Measurements from ENCODE around the gene CDRT15. TPM values are rescaled to one million over a fixed set of nuclear protein-coding genes. Genes with fewer than 3 reads are reported as not detected.

The CDRT15 gene
- total RNA-seq, 1 experiment from 2014 or later = not detected

DNA sequence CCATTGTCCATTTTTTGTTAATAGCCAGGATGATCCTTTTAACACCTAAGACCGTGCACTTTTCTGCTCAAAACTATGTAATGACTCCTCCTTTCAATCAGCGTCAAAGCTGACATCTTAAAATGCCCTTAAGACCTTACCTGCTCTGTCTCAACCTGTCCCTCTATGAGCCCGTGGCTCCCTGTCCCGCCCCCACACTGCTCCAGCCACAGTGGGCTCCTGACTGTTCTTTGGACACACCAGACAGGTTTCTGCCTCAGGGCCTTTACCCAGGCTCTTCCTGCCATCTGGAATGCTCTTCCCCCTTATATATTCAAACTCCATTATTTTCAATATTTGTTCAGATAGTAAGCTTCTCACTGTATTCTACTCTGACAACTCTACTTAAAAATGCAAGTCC, 14.1 kb downstream of the CDRT15 start:
- H3K4me2 ChIP-seq (ENCODE audit: insufficient read depth, insufficient read length, low read length) = no peak overlapping the region
- no peak overlapping the region for H3K9ac ChIP-seq (ENCODE audit: extremely low read depth, insufficient read length, low read length)
- H2BK120ac ChIP-seq (ENCODE audit: low read depth, low read length, poor library complexity, severe bottlenecking) = no peak overlapping the region
- Mint-ChIP-seq H3K36me3 (ENCODE audit: insufficient read depth in 1 of 3, low read depth in 3 of 3) (peaks cover 0 to 3% (median 2%) of the 10 kb centered on the region in 3 experiments; a peak in 3 of 7 replicates), H3K4me3 (no peak overlapping the region), H3K4me1 (peaks cover 2 to 5% of the 10 kb centered on the region in 2 experiments; a peak in 2 of 4 replicates), H3K27ac (peak overlapping the region in 1 of 3 experiments; percentile 0; a peak in 1 of 7 replicates), H3K9me3 (peaks cover 0 to 2% of the 10 kb centered on the region in 2 experiments; a peak in 2 of 5 replicates), H3K27me3 (ENCODE audit: low read depth) (no peaks in the 10 kb centered on the region; the same call in 1 of the 2 replicates)
- H3K23ac ChIP-seq (ENCODE audit: insufficient read length, low read depth, low read length) = no peak overlapping the region
- TF ChIP-seq CTCF (conservative IDR thresholded peaks at IDR 0.05) = no peak
- no peak overlapping the region for H2BK12ac ChIP-seq (ENCODE audit: insufficient read length, low read depth, low read length)
- H2AFZ ChIP-seq (ENCODE audit: low read length) = no peak overlapping the region
- no peaks in the 10 kb centered on the region for H3K79me1 ChIP-seq (ENCODE audit: insufficient read depth, low read depth, low read length, poor library complexity, severe bottlenecking)
- H3K4me1 ChIP-seq (ENCODE audit: insufficient read depth, low read length) = no peaks in the 10 kb centered on the region
- H2BK5ac ChIP-seq (ENCODE audit: insufficient read length, low read length) = no peak overlapping the region
- H4K5ac ChIP-seq (ENCODE audit: insufficient read length, low read depth, low read length) = no peak overlapping the region
- no peak overlapping the region for H2BK20ac ChIP-seq (ENCODE audit: low read depth, low read length, poor library complexity, severe bottlenecking)
- no CpG with 5 or more reads among the region's 4 CpGs for WGBS (ENCODE audit: extremely low coverage, insufficient read length, low lambda C conversion rate)
- no peak overlapping the region for H3K18ac ChIP-seq (ENCODE audit: insufficient read length, low read depth, low read length)
- no peak overlapping the region for H2BK15ac ChIP-seq (ENCODE audit: low read depth, low read length)
- no peak overlapping the region for H3K14ac ChIP-seq (ENCODE audit: insufficient read depth, low read length)
- H4K91ac ChIP-seq (ENCODE audit: insufficient read length, low read depth, low read length) = no peak overlapping the region
- H3K56ac ChIP-seq (ENCODE audit: insufficient read length, low read depth, low read length) = no peak overlapping the region
- H3K4ac ChIP-seq (ENCODE audit: low read depth, low read length) = no peak overlapping the region
- no peaks in the 10 kb centered on the region for H3K9me3 ChIP-seq (ENCODE audit: control insufficient read depth, low read depth, low read length)
- no peak overlapping the region for H3K27ac ChIP-seq (ENCODE audit: insufficient read length, low read depth, low read length)
- no peaks in the 10 kb centered on the region for H3K79me2 ChIP-seq (ENCODE audit: insufficient read depth, low read length)
- H2AK5ac ChIP-seq (ENCODE audit: insufficient read length, low read length) = no peak overlapping the region
- no peak for DNase-seq
- no peaks in the 10 kb centered on the region for H3K27me3 ChIP-seq (ENCODE audit: insufficient read depth, low read length)
- no peaks in the 10 kb centered on the region for H4K20me1 ChIP-seq (ENCODE audit: control insufficient read depth, insufficient read depth, insufficient read length)
- no peaks in the 10 kb centered on the region for H3K23me2 ChIP-seq (ENCODE audit: insufficient read length, low read depth, low read length, poor library complexity, severe bottlenecking)
- H3T11ph ChIP-seq (ENCODE audit: low read length) = no peak overlapping the region
- no peak overlapping the region for H4K8ac ChIP-seq (replicated peaks; ENCODE audit: insufficient read length, low read depth, low read length)

All from H9 (cell line).